Measurements from ENCODE around the gene MNX1.

DNA sequence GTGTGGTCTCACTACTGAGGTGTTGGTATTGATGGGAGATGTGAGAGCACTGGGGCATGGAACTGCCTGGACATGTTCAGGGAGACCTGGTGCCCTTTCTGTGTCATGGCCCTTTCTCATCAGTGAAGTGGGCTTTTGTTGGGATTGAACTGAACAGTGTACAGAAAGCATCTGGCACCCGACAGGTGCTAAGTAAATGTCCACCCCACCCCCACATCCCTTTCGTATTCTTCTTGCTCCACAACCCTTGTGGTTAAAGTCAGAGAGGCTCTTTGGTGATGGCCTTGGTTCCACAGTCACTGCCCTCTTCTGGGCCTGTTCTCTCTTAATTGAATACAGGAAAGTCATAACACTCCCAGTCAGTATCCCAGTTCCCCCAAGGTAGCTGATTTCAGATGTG is 55.5 kb downstream of the MNX1 start:
- TF ChIP-seq POLR2A (IDR thresholded peaks at IDR 0.05; ENCODE audit: low read depth, low read length) (no peak), POLR2AphosphoS5 (IDR thresholded peaks at IDR 0.05; ENCODE audit: low read depth, low read length) (no peak), TAF1 (IDR thresholded peaks at IDR 0.05; ENCODE audit: borderline replicate concordance, low read depth, low read length) (no peak)
